Measurements from ENCODE around the gene DYRK1A. TPM values are rescaled to one million over a fixed set of nuclear protein-coding genes. Genes with fewer than 3 reads are reported as not detected.

Gene DYRK1A
- total RNA-seq, 4 donors from 2014 or later: 71.5 to 116 (median 90.9) TPM

DNA sequence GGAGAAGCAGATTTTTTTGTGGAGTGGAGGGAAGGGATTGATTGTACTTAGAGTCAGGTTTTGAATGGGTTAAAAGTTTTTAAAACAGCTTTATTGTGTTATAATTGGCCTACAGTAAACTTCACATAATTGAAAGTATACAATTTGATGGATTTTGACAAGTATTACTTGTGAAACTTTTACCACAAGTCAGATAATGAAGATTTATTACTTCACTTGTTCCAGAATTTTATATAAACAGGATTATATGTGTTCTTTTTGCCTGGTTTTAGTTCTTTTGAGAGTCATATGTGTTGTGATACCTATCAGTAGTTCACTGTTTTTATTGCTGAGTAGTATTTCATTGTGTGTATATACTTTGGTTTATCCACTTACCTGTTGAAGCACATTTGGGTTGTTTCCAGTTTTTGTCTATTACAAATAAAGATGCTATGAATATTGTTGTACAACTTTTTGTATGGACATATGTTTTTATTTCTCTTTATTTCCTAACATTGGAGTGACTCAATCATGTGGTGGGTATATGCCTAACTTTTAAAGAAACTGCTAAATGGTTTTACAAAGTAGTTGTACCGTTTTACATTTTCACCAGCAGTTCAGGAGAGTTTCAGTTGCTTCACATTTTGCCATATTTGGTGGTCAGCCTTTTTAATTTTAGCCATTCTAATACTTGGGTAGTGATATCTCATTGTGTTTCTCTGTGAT is 71.0 kb downstream of the DYRK1A start:
- WGBS, 2 donors (ENCODE audit: low coverage in 1 of 2): 52 to 80% methylated on average over 1 of the region's 1 CpG
- Histone ChIP-seq H3K27ac (no peak overlapping the region), H3K36me3 (no peaks in the 10 kb centered on the region), H3K4me1 (peaks cover 0 to 62% (median 19%) of the 10 kb centered on the region in 4 donors), H3K27me3 (no peaks in the 10 kb centered on the region), H3K4me3 (no peak overlapping the region), H3K9me3 (no peaks in the 10 kb centered on the region)
- in situ Hi-C loops (cut with MboI; ENCODE audit: low pct_ligation_motif_present in 1 of 4, low pct_unique_long_range_greater_than_20kb in 1 of 4, low sequenced_read_pairs in 3 of 4) (no loop called here), intact Hi-C loops (cut with DNase I; ENCODE audit: low total_unique reads) (no loop called here)
- no peak for DNase-seq
- TF ChIP-seq, protein P1, sequence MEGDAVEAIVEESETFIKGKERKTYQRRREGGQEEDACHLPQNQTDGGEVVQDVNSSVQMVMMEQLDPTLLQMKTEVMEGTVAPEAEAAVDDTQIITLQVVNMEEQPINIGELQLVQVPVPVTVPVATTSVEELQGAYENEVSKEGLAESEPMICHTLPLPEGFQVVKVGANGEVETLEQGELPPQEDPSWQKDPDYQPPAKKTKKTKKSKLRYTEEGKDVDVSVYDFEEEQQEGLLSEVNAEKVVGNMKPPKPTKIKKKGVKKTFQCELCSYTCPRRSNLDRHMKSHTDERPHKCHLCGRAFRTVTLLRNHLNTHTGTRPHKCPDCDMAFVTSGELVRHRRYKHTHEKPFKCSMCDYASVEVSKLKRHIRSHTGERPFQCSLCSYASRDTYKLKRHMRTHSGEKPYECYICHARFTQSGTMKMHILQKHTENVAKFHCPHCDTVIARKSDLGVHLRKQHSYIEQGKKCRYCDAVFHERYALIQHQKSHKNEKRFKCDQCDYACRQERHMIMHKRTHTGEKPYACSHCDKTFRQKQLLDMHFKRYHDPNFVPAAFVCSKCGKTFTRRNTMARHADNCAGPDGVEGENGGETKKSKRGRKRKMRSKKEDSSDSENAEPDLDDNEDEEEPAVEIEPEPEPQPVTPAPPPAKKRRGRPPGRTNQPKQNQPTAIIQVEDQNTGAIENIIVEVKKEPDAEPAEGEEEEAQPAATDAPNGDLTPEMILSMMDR (IDR thresholded peaks at IDR 0.05): no peak
- no peak for TF ChIP-seq EP300 (IDR thresholded peaks at IDR 0.05; ENCODE audit: low read depth)
- no peak for TF ChIP-seq POLR2AphosphoS5 (IDR thresholded peaks at IDR 0.05)
- no peak for TF ChIP-seq POLR2A (IDR thresholded peaks at IDR 0.05)

DNA sequence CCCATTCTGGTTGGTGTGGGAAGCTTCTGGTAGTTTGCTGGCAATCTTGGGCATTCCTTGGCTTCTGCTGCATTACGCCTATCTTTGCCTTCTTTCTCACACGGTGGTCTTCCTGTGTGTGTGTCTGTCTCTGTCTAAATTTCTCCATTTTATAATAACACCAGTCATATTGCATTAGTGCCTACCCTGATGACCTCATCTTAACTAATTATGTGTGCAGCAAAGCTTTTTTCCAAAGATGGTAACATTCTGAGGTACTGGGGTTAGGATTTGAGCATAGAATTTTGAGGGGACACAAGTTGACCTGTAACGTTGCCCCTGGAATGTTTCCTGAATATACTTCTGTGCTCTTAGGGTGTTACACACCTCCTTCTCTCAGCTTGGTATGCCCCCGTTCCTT is 77.1 kb downstream of the DYRK1A start:
- in situ Hi-C loops (cut with MboI; ENCODE audit: low pct_ligation_motif_present in 1 of 4, low pct_unique_long_range_greater_than_20kb in 1 of 4, low sequenced_read_pairs in 3 of 4): no loop called here
- Histone ChIP-seq H3K9me3 (no peaks in the 10 kb centered on the region), H3K36me3 (no peaks in the 10 kb centered on the region), H3K27me3 (no peaks in the 10 kb centered on the region), H3K4me3 (no peak overlapping the region), H3K27ac (no peak overlapping the region), H3K4me1 (peaks cover 6 to 70% (median 20%) of the 10 kb centered on the region in 4 donors)
- 84 to 100% methylated on average over 2 to 4 of the region's 4 CpGs for WGBS, 2 donors (ENCODE audit: low coverage in 1 of 2)
- TF ChIP-seq, protein P1 (IDR thresholded peaks at IDR 0.05): no peak
- no peak for TF ChIP-seq POLR2AphosphoS5 (IDR thresholded peaks at IDR 0.05)
- TF ChIP-seq POLR2A (IDR thresholded peaks at IDR 0.05): no peak
- TF ChIP-seq EP300 (IDR thresholded peaks at IDR 0.05; ENCODE audit: low read depth): no peak
- DNase-seq: no peak
- intact Hi-C loops (cut with DNase I; ENCODE audit: low total_unique reads): no loop called here

DNA sequence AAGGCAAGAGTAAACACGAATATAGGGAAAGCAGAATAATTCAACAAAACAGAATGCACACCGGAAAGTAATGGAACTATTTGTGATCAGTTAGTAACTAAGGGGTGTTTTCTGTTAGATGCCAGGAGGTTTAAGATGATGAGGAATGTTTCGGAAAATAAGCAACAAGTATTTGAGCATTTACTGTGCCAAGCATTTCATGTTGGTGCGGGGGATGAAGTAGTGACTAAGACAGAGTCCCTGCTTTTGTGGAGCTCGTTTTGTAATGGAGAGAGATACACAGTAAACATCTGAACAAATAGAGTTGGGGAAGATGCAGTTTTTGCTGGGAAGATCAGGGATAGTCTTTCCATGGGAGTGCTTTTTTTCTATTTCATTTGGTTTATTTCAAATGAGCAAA is 78.7 kb downstream of the DYRK1A start:
- Histone ChIP-seq H3K4me3 (no peak overlapping the region), H3K9me3 (no peaks in the 10 kb centered on the region), H3K4me1 (peaks cover 6 to 86% (median 28%) of the 10 kb centered on the region in 4 donors), H3K27ac (no peak overlapping the region), H3K27me3 (no peaks in the 10 kb centered on the region), H3K36me3 (no peaks in the 10 kb centered on the region)
- in situ Hi-C loops (cut with MboI; ENCODE audit: low pct_ligation_motif_present in 1 of 4, low pct_unique_long_range_greater_than_20kb in 1 of 4, low sequenced_read_pairs in 3 of 4) (no loop called here), intact Hi-C loops (cut with DNase I; ENCODE audit: low total_unique reads) (no loop called here)
- no peak for DNase-seq
- 53 to 67% methylated on average over 5 of the region's 5 CpGs for WGBS, 2 donors (ENCODE audit: low coverage in 1 of 2)
- no peak for TF ChIP-seq POLR2AphosphoS5 (IDR thresholded peaks at IDR 0.05)
- TF ChIP-seq, protein P1 (IDR thresholded peaks at IDR 0.05): no peak
- no peak for TF ChIP-seq EP300 (IDR thresholded peaks at IDR 0.05; ENCODE audit: low read depth)
- no peak for TF ChIP-seq POLR2A (IDR thresholded peaks at IDR 0.05)

DNA sequence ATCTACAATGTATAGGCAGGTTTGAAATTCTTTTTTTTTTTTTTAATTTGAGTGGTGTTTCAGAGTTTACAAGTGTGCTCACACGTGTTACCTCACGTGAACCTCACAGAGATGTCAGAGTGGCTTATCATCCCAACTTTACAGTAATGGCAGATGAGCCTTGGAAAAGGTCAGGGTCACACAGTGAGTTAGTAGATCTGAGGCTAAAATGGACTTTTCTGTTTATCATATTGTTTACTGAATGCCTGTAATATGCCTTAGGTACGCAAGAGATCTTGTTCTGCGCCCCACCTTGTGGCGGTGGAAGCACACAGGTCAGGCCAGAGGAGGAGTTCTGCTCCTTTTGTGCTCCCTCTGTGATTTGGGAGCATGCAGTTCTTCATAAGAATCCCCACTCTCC is 80.0 kb downstream of the DYRK1A start:
- TF ChIP-seq POLR2A (IDR thresholded peaks at IDR 0.05) (no peak), POLR2AphosphoS5 (IDR thresholded peaks at IDR 0.05) (no peak), EP300 (IDR thresholded peaks at IDR 0.05; ENCODE audit: low read depth) (no peak)
- TF ChIP-seq, protein P1 (IDR thresholded peaks at IDR 0.05): no peak
- WGBS, 2 donors (ENCODE audit: low coverage in 1 of 2): 84 to 89% methylated on average over 4 to 5 of the region's 5 CpGs
- Histone ChIP-seq H3K9me3 (no peaks in the 10 kb centered on the region), H3K4me3 (no peak overlapping the region), H3K4me1 (peaks cover 6 to 87% (median 30%) of the 10 kb centered on the region in 4 donors), H3K36me3 (no peaks in the 10 kb centered on the region), H3K27ac (no peak overlapping the region), H3K27me3 (no peaks in the 10 kb centered on the region)
- intact Hi-C loops (cut with DNase I; ENCODE audit: low total_unique reads) (no loop called here), in situ Hi-C loops (cut with MboI; ENCODE audit: low pct_ligation_motif_present in 1 of 4, low pct_unique_long_range_greater_than_20kb in 1 of 4, low sequenced_read_pairs in 3 of 4) (no loop called here)
- no peak for DNase-seq

All from transverse colon (tissue), 4 donors.